Measurements from ENCODE around the gene SMIM36.

The SMIM36 gene

GRCh38 chr17:55416470-55417052 is 94.7 kb downstream of the SMIM36 start:
- TF ChIP-seq TCF12 (IDR thresholded peaks at IDR 0.05; ENCODE audit: low read depth) = no peak
- no peak for TF ChIP-seq RAD21 (IDR thresholded peaks at IDR 0.05; ENCODE audit: low read depth)
- no peak for TF ChIP-seq MAX (IDR thresholded peaks at IDR 0.05)

GRCh38 chr17:55416000-55416399 is 95.3 kb downstream of the SMIM36 start:
- no peak for TF ChIP-seq EGR1 (IDR thresholded peaks at IDR 0.05)
- no peak for TF ChIP-seq REST (IDR thresholded peaks at IDR 0.05; ENCODE audit: low read depth)
- no peak for TF ChIP-seq RAD21 (IDR thresholded peaks at IDR 0.05; ENCODE audit: low read depth)
- no peak for TF ChIP-seq MAX (IDR thresholded peaks at IDR 0.05)
- TF ChIP-seq TEAD4 (IDR thresholded peaks at IDR 0.05) = no peak
- TF ChIP-seq CEBPB (IDR thresholded peaks at IDR 0.05) = no peak
- TF ChIP-seq YY1 (IDR thresholded peaks at IDR 0.05; ENCODE audit: low read depth) = no peak
- TF ChIP-seq, protein P1, sequence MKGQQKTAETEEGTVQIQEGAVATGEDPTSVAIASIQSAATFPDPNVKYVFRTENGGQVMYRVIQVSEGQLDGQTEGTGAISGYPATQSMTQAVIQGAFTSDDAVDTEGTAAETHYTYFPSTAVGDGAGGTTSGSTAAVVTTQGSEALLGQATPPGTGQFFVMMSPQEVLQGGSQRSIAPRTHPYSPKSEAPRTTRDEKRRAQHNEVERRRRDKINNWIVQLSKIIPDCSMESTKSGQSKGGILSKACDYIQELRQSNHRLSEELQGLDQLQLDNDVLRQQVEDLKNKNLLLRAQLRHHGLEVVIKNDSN (IDR thresholded peaks at IDR 0.05) = no peak
- no peak for TF ChIP-seq TAF1 (IDR thresholded peaks at IDR 0.05; ENCODE audit: low read depth)
- TF ChIP-seq CREB1 (IDR thresholded peaks at IDR 0.05; ENCODE audit: low read depth) = no peak
- no peak for TF ChIP-seq ZBTB7A (IDR thresholded peaks at IDR 0.05; ENCODE audit: low read depth)
- no peak for TF ChIP-seq EP300 (IDR thresholded peaks at IDR 0.05; ENCODE audit: borderline replicate concordance)
- TF ChIP-seq NFIC (IDR thresholded peaks at IDR 0.05) = no peak
- TF ChIP-seq TCF12 (IDR thresholded peaks at IDR 0.05; ENCODE audit: low read depth) = no peak
- TF ChIP-seq FOXM1 (IDR thresholded peaks at IDR 0.05; ENCODE audit: borderline replicate concordance, low read depth) = no peak

- no peak for TF ChIP-seq FOXM1 (IDR thresholded peaks at IDR 0.05; ENCODE audit: borderline replicate concordance, low read depth)
Observed at GRCh38 chr17:55414983-55415382, 96.3 kb downstream of the SMIM36 start.

- TF ChIP-seq TCF12 (IDR thresholded peaks at IDR 0.05; ENCODE audit: low read depth) (no peak), ZBTB7A (IDR thresholded peaks at IDR 0.05; ENCODE audit: low read depth) (no peak), YY1 (IDR thresholded peaks at IDR 0.05; ENCODE audit: low read depth) (no peak), CREB1 (IDR thresholded peaks at IDR 0.05; ENCODE audit: low read depth) (no peak), CEBPB (IDR thresholded peaks at IDR 0.05) (no peak), REST (IDR thresholded peaks at IDR 0.05; ENCODE audit: low read depth) (no peak), MAX (IDR thresholded peaks at IDR 0.05) (no peak), RAD21 (IDR thresholded peaks at IDR 0.05; ENCODE audit: low read depth) (no peak), EGR1 (IDR thresholded peaks at IDR 0.05) (no peak), FOXM1 (IDR thresholded peaks at IDR 0.05; ENCODE audit: borderline replicate concordance, low read depth) (no peak), EP300 (IDR thresholded peaks at IDR 0.05; ENCODE audit: borderline replicate concordance) (no peak), NFIC (IDR thresholded peaks at IDR 0.05) (no peak), TAF1 (IDR thresholded peaks at IDR 0.05; ENCODE audit: low read depth) (no peak), TEAD4 (IDR thresholded peaks at IDR 0.05) (no peak)
- TF ChIP-seq, protein P1 (IDR thresholded peaks at IDR 0.05) = no peak
Observed at GRCh38 chr17:55413825-55414489, 97.3 kb downstream of the SMIM36 start.

DNA sequence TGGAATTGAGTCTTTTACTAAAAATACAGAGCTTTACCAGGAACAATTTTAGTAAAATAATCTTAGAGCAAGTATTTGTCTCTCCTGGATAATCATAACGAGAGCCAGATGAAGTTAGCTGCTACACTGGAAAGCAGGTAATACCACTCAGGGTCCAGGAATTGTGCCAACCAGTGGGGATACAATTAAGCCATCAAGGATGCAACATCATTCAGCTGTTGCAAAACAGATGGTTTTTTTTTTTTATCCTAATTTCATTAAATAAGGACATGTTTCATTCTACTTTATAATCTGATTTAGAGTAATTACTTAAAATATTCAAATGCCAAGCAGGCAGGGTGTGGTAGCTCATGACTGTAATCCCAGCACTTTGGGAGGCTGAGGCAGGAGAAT is 99.8 kb downstream of the SMIM36 start:
- TF ChIP-seq YY1 (IDR thresholded peaks at IDR 0.05; ENCODE audit: low read depth) = no peak

GRCh38 chr17:55410722-55411462 is 100.4 kb downstream of the SMIM36 start:
- TF ChIP-seq, protein P1 (IDR thresholded peaks at IDR 0.05) = no peak
- no peak for TF ChIP-seq YY1 (IDR thresholded peaks at IDR 0.05; ENCODE audit: low read depth)
- TF ChIP-seq REST (IDR thresholded peaks at IDR 0.05; ENCODE audit: low read depth) = no peak
- no peak for TF ChIP-seq RAD21 (IDR thresholded peaks at IDR 0.05; ENCODE audit: low read depth)
- no peak for TF ChIP-seq MAX (IDR thresholded peaks at IDR 0.05)
- TF ChIP-seq EGR1 (IDR thresholded peaks at IDR 0.05) = no peak
- TF ChIP-seq TAF1 (IDR thresholded peaks at IDR 0.05; ENCODE audit: low read depth) = no peak
- no peak for TF ChIP-seq TEAD4 (IDR thresholded peaks at IDR 0.05)
- no peak for TF ChIP-seq NFIC (IDR thresholded peaks at IDR 0.05)
- no peak for TF ChIP-seq ZBTB7A (IDR thresholded peaks at IDR 0.05; ENCODE audit: low read depth)
- no peak for TF ChIP-seq TCF12 (IDR thresholded peaks at IDR 0.05; ENCODE audit: low read depth)
